Stomach (tissue), 4 donors: ENCODE data around the gene KCNK5.

ENCODE experiments used
- CTCF ChIP-seq, 7 experiments: fragments of 450-650 bp in 4 of 7; fragments of 200-600 bp in 3 of 7; sonication (generic) in 3 of 7; IDR thresholded peaks; one replicate each; pipeline ENCODE4 v1.5.1; 2016 to 2019; ENCODE audit warnings: antibody characterized with exemption in 7 of 7, control low read depth in 2 of 7, mild to moderate bottlenecking in 1 of 7
- POLR2A ChIP-seq, 4 donors: fragments of 450-650 bp; IDR thresholded peaks; one replicate each; pipeline ENCODE4 v1.6.1; 2016; ENCODE audit warnings: antibody characterized with exemption in 4 of 4, control low read depth in 2 of 4, mild to moderate bottlenecking in 1 of 4, moderate library complexity in 1 of 4

GRCh38 chr6:39268171-39268570 is 38.9 kb upstream of the KCNK5 start:
- TF ChIP-seq CTCF (IDR thresholded peaks at IDR 0.05) (no peak), POLR2A (IDR thresholded peaks at IDR 0.05) (no peak)
